Keratinocyte (primary cell): Measurements from ENCODE around the gene PITPNM3. TPM values are rescaled to one million over a fixed set of nuclear protein-coding genes. Genes with fewer than 3 reads are reported as not detected.

Experiments used
- DNase-seq: peaks from one replicate; pipeline ENCODE4 v3.0.0-alpha.2; 2011; ENCODE audit warnings: low read depth, missing footprints, low spot score
- FAIRE-seq: peaks from 2 replicates; lab custom pipeline; 2011; peaks lifted over from hg19 to GRCh38; lab: Jason Lieb, UNC
- H2AFZ ChIP-seq: 2 replicates; pipeline ENCODE4 v1.6.0; 2012; ENCODE audit warnings: low read length, control low read depth, inconsistent platforms; ENCODE audit not compliant: control insufficient read depth
- H3K27ac ChIP-seq: 2 replicates; pipeline ENCODE4 v1.5.1; 2011; ENCODE audit warnings: low read length; ENCODE audit not compliant: control insufficient read depth, insufficient read depth
- H3K27me3 ChIP-seq: 3 replicates; pipeline ENCODE4 v1.6.0; 2011; ENCODE audit warnings: low read length; ENCODE audit not compliant: control insufficient read depth, insufficient read depth; ENCODE audit errors: extremely low read depth
- H3K36me3 ChIP-seq, 2 experiments: 2 replicates in 1 of 2; 3 replicates in 1 of 2; pipeline ENCODE4 v1.5.1; 2011; ENCODE audit warnings: low read length in 2 of 2, mild to moderate bottlenecking in 1 of 2; ENCODE audit not compliant: control insufficient read depth in 2 of 2, insufficient read depth in 2 of 2; ENCODE audit errors: extremely low read depth in 1 of 2
- H3K4me1 ChIP-seq: 3 replicates; pipeline ENCODE4 v1.5.1; 2011; ENCODE audit warnings: low read length; ENCODE audit not compliant: control insufficient read depth, insufficient read depth; ENCODE audit errors: extremely low read depth
- H3K4me2 ChIP-seq: 3 replicates; pipeline ENCODE4 v1.6.0; 2011; ENCODE audit warnings: low read depth, low read length; ENCODE audit not compliant: control insufficient read depth, insufficient read depth; ENCODE audit errors: extremely low read depth
- H3K4me3 ChIP-seq, 3 experiments: fragments of 200-600 bp in 1 of 3; sonication (generic) in 1 of 3; 2 replicates in 2 of 3; 3 replicates in 1 of 3; pipeline ENCODE4 v1.5.1; 2011 to 2016; ENCODE audit warnings: low read length in 3 of 3, mild to moderate bottlenecking in 3 of 3, control low read depth in 2 of 3, inconsistent platforms in 1 of 3, low read depth in 1 of 3, mixed read lengths in 1 of 3, mixed run types in 1 of 3, moderate library complexity in 1 of 3; ENCODE audit not compliant: control insufficient read depth in 2 of 3, insufficient read depth in 2 of 3; ENCODE audit errors: extremely low read depth in 1 of 3
- H3K79me2 ChIP-seq: 2 replicates; pipeline ENCODE4 v1.6.0; 2012; ENCODE audit warnings: low read length; ENCODE audit not compliant: control insufficient read depth, insufficient read depth
- H3K9ac ChIP-seq: 3 replicates; pipeline ENCODE4 v1.6.0; 2011; ENCODE audit warnings: low read length; ENCODE audit not compliant: control insufficient read depth, insufficient read depth; ENCODE audit errors: extremely low read depth
- H3K9me1 ChIP-seq: 3 replicates; pipeline ENCODE4 v1.6.0; 2011; ENCODE audit warnings: low read length; ENCODE audit not compliant: control insufficient read depth, insufficient read depth; ENCODE audit errors: extremely low read depth
- H3K9me3 ChIP-seq: 2 replicates; pipeline ENCODE4 v1.5.1; 2012; ENCODE audit warnings: low read depth, low read length; ENCODE audit not compliant: control insufficient read depth
- H4K20me1 ChIP-seq: 3 replicates; pipeline ENCODE4 v1.6.0; 2011; ENCODE audit warnings: low read length; ENCODE audit not compliant: control insufficient read depth, insufficient read depth; ENCODE audit errors: extremely low read depth
- CTCF ChIP-seq, 3 experiments: IDR thresholded peaks in 1 of 3; conservative IDR thresholded peaks in 1 of 3; optimal IDR thresholded peaks in 1 of 3; 2 replicates in 2 of 3; 3 replicates in 1 of 3; pipeline versions ENCODE3 to v1.5.1; 2011; ENCODE audit warnings: low read length in 3 of 3, mild to moderate bottlenecking in 3 of 3, moderate library complexity in 2 of 3, control low read depth in 1 of 3, inconsistent platforms in 1 of 3; ENCODE audit not compliant: insufficient read depth in 2 of 3; ENCODE audit errors: extremely low read depth in 1 of 3
- EZH2 ChIP-seq: IDR thresholded peaks from one replicate; pipeline ENCODE4 v1.6.1; 2012; ENCODE audit warnings: inconsistent platforms, mild to moderate bottlenecking, low read length, moderate library complexity
- dilution Hi-C: fragments of 300-500 bp; cut with MboI; formaldehyde crosslinking; loops from one replicate; pipeline ENCODE4 v1.7.0; 2020; ENCODE audit warnings: low sequenced_read_pairs; ENCODE audit not compliant: extremely low pct_ligation_motif_present
- polyA plus RNA-seq, 5 experiments: library from polyadenylated mRNA; depleted of rRNA in 3 of 5; stranded (reverse) in 3 of 5; stranded (forward) in 1 of 5; unstranded in 1 of 5; fragments of >200 nt; gene quantifications; 1 replicate in 1 of 5; 2 replicates in 3 of 5; 3 replicates in 1 of 5; pipeline versions ENCODE4 v1.2.1 to v1.2.3, GENCODE V29; 2011 to 2012; ENCODE audit warnings: missing spikeins in 2 of 5, low read depth in 1 of 5, low replicate concordance in 1 of 5

PITPNM3 gene
- polyA plus RNA-seq, 1 donor (not counting 4 experiments of a cell fraction or from before 2014, with no cell fraction given): 7.7 TPM

DNA sequence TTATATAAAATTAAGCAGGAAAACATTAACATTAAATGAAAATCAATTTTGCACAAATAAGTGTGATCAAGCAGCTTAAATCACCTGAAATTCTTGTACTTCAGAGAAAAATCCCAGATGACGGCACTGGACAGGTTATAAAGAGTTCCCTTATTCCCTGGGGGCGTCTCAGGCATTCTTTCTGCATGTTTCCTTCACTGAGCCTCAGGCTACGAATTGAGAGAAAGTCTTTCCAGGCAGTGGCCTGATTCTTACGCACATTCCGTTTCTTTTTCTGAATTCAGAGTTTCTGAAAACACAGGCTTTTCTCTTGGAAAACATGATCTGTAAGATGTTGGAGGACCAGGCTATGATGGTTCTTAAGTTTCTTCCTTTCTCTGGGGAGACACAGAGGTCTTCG, 22.1 kb upstream of the PITPNM3 start:
- Histone ChIP-seq H3K4me2 (no peak overlapping the region), H3K27me3 (no peaks in the 10 kb centered on the region), H3K4me3 (no peak overlapping the region), H3K9ac (no peak overlapping the region), H3K4me1 (peaks cover 27% of the 10 kb centered on the region), H4K20me1 (no peaks in the 10 kb centered on the region), H2AFZ (no peak overlapping the region), H3K36me3 (peaks cover 3 to 14% of the 10 kb centered on the region in 2 experiments), H3K27ac (peak overlapping the region; percentile 58), H3K9me3 (no peaks in the 10 kb centered on the region), H3K9me1 (no peaks in the 10 kb centered on the region), H3K79me2 (no peaks in the 10 kb centered on the region)
- no peak for FAIRE-seq
- no peak for TF ChIP-seq EZH2
- no peak for TF ChIP-seq CTCF (optimal IDR thresholded peaks at IDR 0.05 in 1 of 3, IDR thresholded peaks at IDR 0.05 in 1 of 3, conservative IDR thresholded peaks at IDR 0.05 in 1 of 3; ENCODE audit: extremely low read depth in 1 of 3, insufficient read depth in 2 of 3, low read length in 3 of 3)
- dilution Hi-C loops: no loop called here
- DNase-seq: no peak

GRCh38 chr17:6577686-6578263, 21.4 kb upstream of the PITPNM3 start:
- dilution Hi-C loops: no loop called here
- FAIRE-seq: peak; percentile 98
- peak overlapping the region; percentile 58 for H3K27ac ChIP-seq

More at GRCh38 chr17:6577686-6578263, 21.4 kb upstream of the PITPNM3 start:
- H3K4me3 ChIP-seq: no peak overlapping the region
- no peaks in the 10 kb centered on the region for H3K9me1 ChIP-seq
- H3K4me2 ChIP-seq: peak overlapping the region; percentile 57
- H3K9ac ChIP-seq: peak overlapping the region; percentile 0
- H3K36me3 ChIP-seq: peaks cover 2 to 8% of the 10 kb centered on the region in 2 experiments
- no peaks in the 10 kb centered on the region for H3K9me3 ChIP-seq
- TF ChIP-seq EZH2 (no peak), CTCF (optimal IDR thresholded peaks at IDR 0.05 in 1 of 3, IDR thresholded peaks at IDR 0.05 in 1 of 3, conservative IDR thresholded peaks at IDR 0.05 in 1 of 3; ENCODE audit: extremely low read depth in 1 of 3, insufficient read depth in 2 of 3, low read length in 3 of 3) (no peak)
- H4K20me1 ChIP-seq: no peaks in the 10 kb centered on the region
- no peaks in the 10 kb centered on the region for H3K79me2 ChIP-seq
- DNase-seq: peak; percentile 80
- peak overlapping the region; percentile 31 for H2AFZ ChIP-seq
- peaks cover 27% of the 10 kb centered on the region for H3K4me1 ChIP-seq
- no peaks in the 10 kb centered on the region for H3K27me3 ChIP-seq
